PC-9 (cell line): ENCODE measurements around the gene MPND. TPM values are rescaled to one million over a fixed set of nuclear protein-coding genes. Genes with fewer than 3 reads are reported as not detected.

Experiments
- BruUV-seq: library from RNA; stranded (reverse); fragments of 400-500 nt; replicated peaks from 2 replicates; lab custom pipeline; 2021; lab: Mats Ljungman, UMichigan
- CTCF ChIA-PET: fragments of 300-600 bp; sonication (Branson Sonifier 250); formaldehyde crosslinking; loops from one replicate; lab custom pipeline; 2022; ENCODE audit warnings: antibody characterized with exemption; lab: Charles Lee
- POLR2A ChIA-PET: fragments of 300-600 bp; sonication (Branson Sonifier 250); formaldehyde crosslinking; loops from one replicate; lab custom pipeline; 2022; ENCODE audit warnings: antibody characterized with exemption; ENCODE audit not compliant: unreplicated experiment; lab: Charles Lee
- DNase-seq, 2 experiments: peaks; one replicate each; pipeline versions ENCODE4 v3.0.0 to v3.0.0-alpha.2; 2015 to 2022; ENCODE audit warnings: mixed read lengths in 1 of 2
- H2AFZ ChIP-seq: fragments of 200-600 bp; sonication (generic); 2 replicates; pipeline ENCODE4 v1.8.1; 2017; ENCODE audit warnings: antibody characterized with exemption
- H3F3A ChIP-seq: fragments of 200-600 bp; sonication (generic); 2 replicates; pipeline ENCODE4 v1.8.1; 2017; ENCODE audit warnings: antibody characterized with exemption, mild to moderate bottlenecking, low read depth; ENCODE audit not compliant: insufficient read depth
- H3K27ac ChIP-seq: fragments of 200-600 bp; sonication (generic); 2 replicates; pipeline ENCODE4 v1.6.1; 2016; ENCODE audit warnings: mixed run types
- H3K27me3 ChIP-seq: fragments of 200-600 bp; sonication (generic); 2 replicates; pipeline ENCODE4 v1.6.1; 2016; ENCODE audit warnings: low read depth, mixed run types; ENCODE audit not compliant: insufficient read depth
- H3K36me3 ChIP-seq: fragments of 200-600 bp; sonication (generic); 2 replicates; pipeline ENCODE4 v1.6.1; 2016; ENCODE audit warnings: low read depth, mixed run types
- H3K4me1 ChIP-seq: fragments of 200-600 bp; sonication (generic); replicated peaks from 2 replicates; pipeline ENCODE4 v1.6.1; 2016; ENCODE audit warnings: mixed run types; ENCODE audit not compliant: insufficient read depth
- H3K4me2 ChIP-seq: fragments of 200-600 bp; sonication (generic); 2 replicates; pipeline ENCODE4 v1.6.1; 2017; ENCODE audit warnings: mixed run types
- H3K4me3 ChIP-seq: fragments of 200-600 bp; sonication (generic); 2 replicates; pipeline ENCODE4 v1.6.1; 2016; ENCODE audit warnings: mixed run types
- H3K79me2 ChIP-seq: fragments of 200-600 bp; sonication (generic); 2 replicates; pipeline ENCODE4 v1.6.1; 2017; ENCODE audit warnings: low read depth, mixed run types
- H3K9me2 ChIP-seq: fragments of 200-600 bp; sonication (generic); 2 replicates; pipeline ENCODE4 v1.8.1; 2017; ENCODE audit warnings: mild to moderate bottlenecking; ENCODE audit not compliant: insufficient read depth
- H3K9me3 ChIP-seq: fragments of 200-600 bp; sonication (generic); 2 replicates; pipeline ENCODE4 v1.8.1; 2016; ENCODE audit warnings: low read depth; ENCODE audit not compliant: insufficient read depth
- H4K20me1 ChIP-seq: fragments of 200-600 bp; sonication (generic); 2 replicates; pipeline ENCODE4 v1.8.1; 2017; ENCODE audit not compliant: insufficient read depth
- EZH2 ChIP-seq: fragments of 200-600 bp; sonication (generic); IDR thresholded peaks from 2 replicates; pipeline ENCODE4 v1.8.0; 2017; ENCODE audit warnings: antibody characterized with exemption, low read depth
- intact Hi-C: fragments of 100-400 bp; cut with micrococcal nuclease; formaldehyde crosslinking; loops from one replicate; pipeline ENCODE4 v1.10.0; 2022; ENCODE audit not compliant: unreplicated experiment
- total RNA-seq: library from RNA; stranded (reverse); gene quantifications from 2 replicates; pipeline ENCODE4 v1.2.3, GENCODE V29; 2021
- TF ChIP-seq, protein P1 (sequence below): fragments of 200-600 bp; sonication (generic); conservative IDR thresholded peaks from 2 replicates; pipeline ENCODE4 v1.6.1; 2017; ENCODE audit warnings: mixed run types, antibody characterized with exemption, mild to moderate bottlenecking, moderate library complexity

The MPND gene
- total RNA-seq, 1 experiment from 2014 or later: 12.6 TPM

DNA sequence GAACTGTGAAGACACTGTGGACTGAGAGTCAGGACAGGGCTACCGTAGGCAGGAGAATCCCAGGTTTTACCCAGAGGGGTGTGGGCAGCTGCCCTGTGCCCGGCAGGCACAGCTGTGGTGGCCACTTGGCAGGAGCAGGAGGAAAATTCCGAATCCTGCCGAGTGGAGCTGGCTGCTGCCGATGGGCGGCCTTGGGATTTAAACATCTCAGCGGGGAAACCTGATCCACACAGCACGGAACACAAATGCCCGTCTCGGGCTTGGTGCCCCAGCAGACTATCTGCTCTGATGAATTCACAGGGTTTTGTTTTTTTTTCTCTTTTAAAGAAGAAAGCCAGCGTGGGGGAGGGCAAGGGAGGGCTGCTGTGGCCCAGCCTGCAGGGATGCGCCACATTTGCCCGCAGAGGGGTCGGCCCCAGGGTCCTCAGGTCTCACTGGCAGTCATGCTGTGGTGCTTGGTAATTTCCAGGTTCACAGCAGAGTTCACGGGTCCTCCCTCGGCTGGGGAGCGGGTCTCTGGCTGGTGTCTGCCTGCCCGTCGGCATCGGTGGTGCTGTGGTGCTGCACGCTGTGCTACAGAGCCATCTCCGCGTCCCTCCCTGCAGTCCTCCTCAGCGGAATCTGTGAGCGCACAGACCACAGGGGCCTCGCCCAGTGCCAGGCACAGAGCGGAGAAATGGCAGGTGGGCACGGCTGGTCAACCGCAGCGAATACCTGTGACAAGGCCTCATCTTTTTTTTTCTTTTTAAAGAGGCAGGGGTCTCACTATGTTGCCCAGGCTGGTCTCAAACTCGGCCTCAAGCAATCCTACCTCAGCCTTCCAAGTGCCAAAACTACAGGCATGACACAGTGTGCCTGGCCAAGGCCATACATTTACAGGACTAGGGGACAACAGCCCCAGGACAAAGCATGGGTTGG, 28.1 kb downstream of the MPND start:
- ChIA-PET POLR2A (no interaction called here), CTCF (no interaction called here)
- Histone ChIP-seq H3K4me1 (peaks cover 33% of the 10 kb centered on the region), H2AFZ (no peak overlapping the region), H3K36me3 (no peaks in the 10 kb centered on the region), H3K79me2 (peaks cover 14% of the 10 kb centered on the region), H3K4me2 (no peak overlapping the region), H3K4me3 (no peak overlapping the region), H3F3A (peaks cover 24% of the 10 kb centered on the region), H3K9me3 (no peaks in the 10 kb centered on the region), H3K27me3 (no peaks in the 10 kb centered on the region), H3K9me2 (no peaks in the 10 kb centered on the region), H4K20me1 (no peaks in the 10 kb centered on the region), H3K27ac (no peak overlapping the region)
- intact Hi-C loops: loop anchor here (10.0 kb wide), 1 partner anchor 353 kb away; the partner anchor contains the start of gene DPP9
- no TSS peak for BruUV-seq
- TF ChIP-seq, protein P1, sequence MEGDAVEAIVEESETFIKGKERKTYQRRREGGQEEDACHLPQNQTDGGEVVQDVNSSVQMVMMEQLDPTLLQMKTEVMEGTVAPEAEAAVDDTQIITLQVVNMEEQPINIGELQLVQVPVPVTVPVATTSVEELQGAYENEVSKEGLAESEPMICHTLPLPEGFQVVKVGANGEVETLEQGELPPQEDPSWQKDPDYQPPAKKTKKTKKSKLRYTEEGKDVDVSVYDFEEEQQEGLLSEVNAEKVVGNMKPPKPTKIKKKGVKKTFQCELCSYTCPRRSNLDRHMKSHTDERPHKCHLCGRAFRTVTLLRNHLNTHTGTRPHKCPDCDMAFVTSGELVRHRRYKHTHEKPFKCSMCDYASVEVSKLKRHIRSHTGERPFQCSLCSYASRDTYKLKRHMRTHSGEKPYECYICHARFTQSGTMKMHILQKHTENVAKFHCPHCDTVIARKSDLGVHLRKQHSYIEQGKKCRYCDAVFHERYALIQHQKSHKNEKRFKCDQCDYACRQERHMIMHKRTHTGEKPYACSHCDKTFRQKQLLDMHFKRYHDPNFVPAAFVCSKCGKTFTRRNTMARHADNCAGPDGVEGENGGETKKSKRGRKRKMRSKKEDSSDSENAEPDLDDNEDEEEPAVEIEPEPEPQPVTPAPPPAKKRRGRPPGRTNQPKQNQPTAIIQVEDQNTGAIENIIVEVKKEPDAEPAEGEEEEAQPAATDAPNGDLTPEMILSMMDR: no peak
- no peak for TF ChIP-seq EZH2
- DNase-seq: no peak

DNA sequence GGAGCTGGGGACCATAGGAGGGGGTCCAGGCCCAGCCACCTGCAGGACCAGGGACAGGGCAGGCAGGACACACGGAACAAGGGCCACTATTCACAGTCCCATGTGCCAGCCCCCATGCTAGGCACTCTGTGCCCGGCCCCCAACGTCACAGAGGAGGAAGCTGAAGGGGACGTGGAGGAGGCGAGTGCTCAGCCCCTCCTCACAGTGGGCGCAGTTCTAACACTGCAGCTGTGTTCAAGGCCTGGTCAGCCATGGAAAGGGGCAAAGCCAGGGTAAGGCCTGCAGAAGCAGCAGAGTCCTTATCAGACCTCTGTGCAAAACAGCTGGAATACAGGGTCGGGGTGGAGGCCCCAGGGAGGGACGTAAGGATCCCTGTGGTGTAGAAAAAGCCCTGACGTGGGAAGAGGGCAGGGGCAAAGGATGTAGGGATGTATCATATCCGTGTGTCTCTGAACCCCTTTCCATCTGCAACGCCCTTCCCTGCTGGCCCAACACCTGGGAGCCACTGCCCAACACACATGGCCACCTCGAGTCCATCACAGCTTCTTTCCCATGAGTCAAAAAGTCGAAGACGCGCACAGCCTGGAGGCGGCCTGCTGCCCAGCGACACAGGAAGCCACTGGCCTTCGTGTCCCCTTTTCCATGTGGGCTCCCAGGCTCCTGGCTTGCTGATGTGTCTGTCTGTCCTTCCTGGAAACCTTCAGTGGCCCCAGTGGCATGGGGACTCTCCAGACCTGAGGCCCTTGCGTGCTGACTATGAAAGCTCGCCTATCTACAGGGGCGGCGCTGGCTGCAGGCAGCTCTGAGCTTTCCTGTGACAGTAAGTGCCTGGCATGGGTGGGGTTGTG, 29.0 kb downstream of the MPND start:
- Histone ChIP-seq H4K20me1 (no peaks in the 10 kb centered on the region; the same call in 1 of the 2 replicates), H3K9me2 (no peaks in the 10 kb centered on the region), H3K27ac (no peak overlapping the region), H3K4me1 (peaks cover 42% of the 10 kb centered on the region), H3K9me3 (no peaks in the 10 kb centered on the region), H3K27me3 (no peaks in the 10 kb centered on the region), H3K36me3 (no peaks in the 10 kb centered on the region), H3K4me2 (no peak overlapping the region), H3F3A (peaks cover 32% of the 10 kb centered on the region), H3K4me3 (no peak overlapping the region), H3K79me2 (peaks cover 18% of the 10 kb centered on the region), H2AFZ (no peak overlapping the region)
- ChIA-PET CTCF (no interaction called here), POLR2A (no interaction called here)
- intact Hi-C loops: loop anchor here (10.0 kb wide), 1 partner anchor 352 kb away; the partner anchor contains the start of gene DPP9
- no peak for TF ChIP-seq EZH2
- TF ChIP-seq, protein P1: no peak
- no peak for DNase-seq
- no TSS peak for BruUV-seq

DNA sequence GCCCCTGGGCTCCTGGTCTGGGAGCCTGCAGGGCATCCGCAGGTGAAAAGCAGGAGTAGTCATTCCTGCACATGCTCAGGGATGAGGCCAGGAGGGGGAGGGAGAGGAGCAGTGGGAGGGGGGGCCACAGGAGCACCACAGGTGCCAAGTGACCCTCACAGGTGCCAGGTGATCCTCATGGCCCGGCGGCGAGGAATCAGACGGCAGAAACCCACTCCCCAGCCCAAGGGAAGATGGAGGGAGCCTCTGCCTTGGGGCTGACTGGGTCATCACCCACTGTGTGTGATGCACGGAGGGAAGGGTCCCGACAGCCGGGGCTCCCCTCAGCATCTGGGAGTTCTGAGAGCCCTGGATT, 29.6 kb downstream of the MPND start:
- H3K9me2 ChIP-seq: no peaks in the 10 kb centered on the region
- BruUV-seq: no TSS peak
- intact Hi-C loops: loop anchor here (10.0 kb wide), 1 partner anchor 352 kb away; the partner anchor contains the start of gene DPP9
- ChIA-PET POLR2A (no interaction called here), CTCF (no interaction called here)
- no peak overlapping the region for H3K4me2 ChIP-seq
- peaks cover 20% of the 10 kb centered on the region for H3K79me2 ChIP-seq
- H3K27ac ChIP-seq: no peak overlapping the region
- H3K9me3 ChIP-seq: no peaks in the 10 kb centered on the region
- H3K27me3 ChIP-seq: no peaks in the 10 kb centered on the region
- no peak for DNase-seq
- H2AFZ ChIP-seq: no peak overlapping the region
- peaks cover 38% of the 10 kb centered on the region for H3F3A ChIP-seq
- TF ChIP-seq, protein P1: no peak
- no peak for TF ChIP-seq EZH2
- H3K4me3 ChIP-seq: no peak overlapping the region
- no peaks in the 10 kb centered on the region; the same call in none of the 2 replicates for H4K20me1 ChIP-seq
- H3K4me1 ChIP-seq: peaks cover 48% of the 10 kb centered on the region
- H3K36me3 ChIP-seq: no peaks in the 10 kb centered on the region
